ENCODE data around the gene MROH7.
A peak's percentile ranks its signal among the peaks of the same experiment; 100 is the strongest.

MROH7 gene

DNA sequence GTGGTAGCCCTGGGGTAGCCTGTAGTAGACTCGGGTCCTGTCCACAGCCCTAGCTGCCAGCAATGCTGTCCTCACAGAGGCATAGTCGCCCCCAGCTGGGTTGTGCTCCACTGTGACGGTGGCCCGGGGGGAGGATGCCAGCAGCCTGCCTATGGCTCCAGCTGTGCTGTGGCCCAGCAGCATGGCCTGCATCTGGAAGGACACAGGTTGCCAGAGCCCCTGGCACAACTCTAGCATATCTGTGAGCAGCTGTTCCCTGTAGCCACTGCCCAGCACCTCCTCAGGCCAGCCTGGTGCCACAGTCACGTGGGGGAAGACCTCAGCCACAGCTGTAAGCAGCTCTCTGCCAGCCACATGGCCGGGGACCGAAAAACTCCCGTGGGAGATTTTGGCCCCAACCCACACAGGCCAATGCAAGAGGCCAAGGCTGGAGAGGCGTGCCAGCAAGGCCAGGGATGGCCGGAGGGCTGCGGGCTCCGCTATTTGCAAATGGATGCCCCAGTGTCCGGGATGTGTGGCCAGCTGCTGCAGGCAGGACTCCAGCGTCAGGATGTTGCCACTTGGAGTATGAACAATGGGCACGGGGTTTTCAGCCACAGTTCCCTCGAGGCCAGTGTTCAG is 32.2 kb upstream of the MROH7 start:
- in situ Hi-C loops (cut with HindIII; ENCODE audit: low sequenced_read_pairs): no loop called here
- TF ChIP-seq, protein P1, sequence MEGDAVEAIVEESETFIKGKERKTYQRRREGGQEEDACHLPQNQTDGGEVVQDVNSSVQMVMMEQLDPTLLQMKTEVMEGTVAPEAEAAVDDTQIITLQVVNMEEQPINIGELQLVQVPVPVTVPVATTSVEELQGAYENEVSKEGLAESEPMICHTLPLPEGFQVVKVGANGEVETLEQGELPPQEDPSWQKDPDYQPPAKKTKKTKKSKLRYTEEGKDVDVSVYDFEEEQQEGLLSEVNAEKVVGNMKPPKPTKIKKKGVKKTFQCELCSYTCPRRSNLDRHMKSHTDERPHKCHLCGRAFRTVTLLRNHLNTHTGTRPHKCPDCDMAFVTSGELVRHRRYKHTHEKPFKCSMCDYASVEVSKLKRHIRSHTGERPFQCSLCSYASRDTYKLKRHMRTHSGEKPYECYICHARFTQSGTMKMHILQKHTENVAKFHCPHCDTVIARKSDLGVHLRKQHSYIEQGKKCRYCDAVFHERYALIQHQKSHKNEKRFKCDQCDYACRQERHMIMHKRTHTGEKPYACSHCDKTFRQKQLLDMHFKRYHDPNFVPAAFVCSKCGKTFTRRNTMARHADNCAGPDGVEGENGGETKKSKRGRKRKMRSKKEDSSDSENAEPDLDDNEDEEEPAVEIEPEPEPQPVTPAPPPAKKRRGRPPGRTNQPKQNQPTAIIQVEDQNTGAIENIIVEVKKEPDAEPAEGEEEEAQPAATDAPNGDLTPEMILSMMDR (IDR thresholded peaks at IDR 0.05; ENCODE audit: low read depth, low read length, missing control alignments): no peak
- H3K4me3 ChIP-seq (ENCODE audit: low read depth, low read length): no peak overlapping the region
- no peak for DNase-seq (ENCODE audit: low read depth)

DNA sequence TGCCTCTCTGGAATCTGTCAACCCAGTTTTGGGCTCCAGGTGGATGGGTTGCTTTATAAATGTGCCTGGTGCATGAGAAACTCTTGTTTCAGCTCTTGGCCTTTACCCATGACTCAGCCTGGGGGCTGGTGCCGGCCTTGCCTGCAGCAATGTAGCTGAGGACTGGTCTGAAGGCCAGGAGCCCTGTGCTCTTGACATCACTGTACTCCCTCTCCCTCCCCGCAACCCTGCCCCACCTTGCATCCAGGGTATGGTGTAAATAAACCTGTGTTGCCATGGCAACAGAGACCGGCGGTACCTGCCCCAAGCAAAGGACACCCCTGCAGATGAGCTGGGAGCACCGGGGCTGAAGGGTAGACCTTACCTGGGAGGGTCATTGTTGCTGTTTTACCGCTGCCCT is 31.5 kb upstream of the MROH7 start:
- no peak overlapping the region for H3K4me3 ChIP-seq (ENCODE audit: low read depth, low read length)
- TF ChIP-seq, protein P1 (IDR thresholded peaks at IDR 0.05; ENCODE audit: low read depth, low read length, missing control alignments): no peak
- in situ Hi-C loops (cut with HindIII; ENCODE audit: low sequenced_read_pairs): no loop called here
- DNase-seq (ENCODE audit: low read depth): no peak

DNA sequence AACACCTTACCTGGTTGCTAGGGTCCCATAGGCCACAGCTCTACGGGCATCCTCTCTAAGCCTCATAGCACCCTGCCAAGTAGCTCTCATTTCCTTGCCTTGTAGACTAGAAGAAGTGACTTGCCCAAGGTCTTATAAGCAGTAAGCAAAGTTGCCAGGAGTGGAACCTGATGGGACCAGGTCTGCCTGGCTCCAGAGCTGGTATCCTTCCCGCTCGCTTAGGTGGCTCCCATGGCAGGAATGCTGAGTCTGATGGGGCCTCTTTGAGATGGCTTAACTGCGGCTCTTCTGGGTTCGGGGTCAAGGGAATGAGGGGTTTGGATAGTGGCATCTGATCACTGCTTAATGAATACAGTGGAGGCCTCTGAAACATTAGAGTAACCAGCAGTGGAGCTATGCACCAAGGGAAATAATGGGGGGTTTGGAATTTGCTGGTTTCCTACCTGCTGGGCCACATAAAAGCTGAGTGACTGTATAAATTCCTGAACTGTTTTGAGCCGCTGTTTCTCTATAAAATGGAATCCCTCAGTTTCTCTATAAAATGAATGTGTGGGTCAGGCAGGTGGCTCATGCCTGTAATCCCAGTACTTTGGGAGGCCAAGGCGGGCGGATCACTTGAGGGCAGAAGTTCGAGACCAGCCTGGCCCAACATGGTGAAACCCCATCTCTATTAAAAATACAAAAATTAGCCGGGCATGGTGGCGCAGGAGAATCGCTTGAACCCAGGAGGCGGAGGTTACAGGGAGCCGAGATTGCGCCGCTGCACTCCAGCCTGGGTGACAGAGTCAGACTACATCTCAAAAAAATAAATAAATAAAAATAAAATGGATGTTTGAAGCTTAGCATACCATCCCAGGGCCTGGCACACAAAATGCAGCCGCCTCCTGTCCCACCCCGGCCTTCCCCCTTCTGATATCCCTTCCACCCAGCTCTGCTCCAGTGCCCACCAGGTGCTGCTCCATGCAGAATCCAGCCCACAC is 30.7 kb upstream of the MROH7 start:
- in situ Hi-C loops (cut with HindIII; ENCODE audit: low sequenced_read_pairs): no loop called here
- no peak overlapping the region for H3K4me3 ChIP-seq (ENCODE audit: low read depth, low read length)
- peak; percentile 57 for DNase-seq (ENCODE audit: low read depth)
- TF ChIP-seq, protein P1 (IDR thresholded peaks at IDR 0.05; ENCODE audit: low read depth, low read length, missing control alignments): no peak

DNA sequence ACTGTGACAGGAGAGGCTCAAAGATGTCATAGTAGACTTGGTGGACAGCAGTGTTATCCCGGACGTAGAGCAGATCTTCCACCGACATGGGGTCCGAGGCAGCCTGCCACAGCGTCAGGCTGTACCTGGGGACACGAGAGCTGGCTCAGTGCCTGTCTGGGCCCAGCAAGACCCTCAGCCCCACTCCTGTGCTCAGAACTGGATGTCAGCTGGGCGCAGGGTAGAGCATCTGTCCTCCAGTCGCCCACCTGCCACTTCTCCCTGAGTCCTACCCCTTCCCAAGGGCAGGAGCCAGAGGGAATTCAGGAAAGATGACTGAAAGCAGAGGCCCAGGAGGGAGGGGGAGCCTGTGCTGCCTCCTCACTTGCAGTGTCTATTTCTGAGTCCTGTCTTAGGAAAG is 30.0 kb upstream of the MROH7 start:
- in situ Hi-C loops (cut with HindIII; ENCODE audit: low sequenced_read_pairs): no loop called here
- no peak for DNase-seq (ENCODE audit: low read depth)
- TF ChIP-seq, protein P1 (IDR thresholded peaks at IDR 0.05; ENCODE audit: low read depth, low read length, missing control alignments): no peak
- H3K4me3 ChIP-seq (ENCODE audit: low read depth, low read length): no peak overlapping the region

DNA sequence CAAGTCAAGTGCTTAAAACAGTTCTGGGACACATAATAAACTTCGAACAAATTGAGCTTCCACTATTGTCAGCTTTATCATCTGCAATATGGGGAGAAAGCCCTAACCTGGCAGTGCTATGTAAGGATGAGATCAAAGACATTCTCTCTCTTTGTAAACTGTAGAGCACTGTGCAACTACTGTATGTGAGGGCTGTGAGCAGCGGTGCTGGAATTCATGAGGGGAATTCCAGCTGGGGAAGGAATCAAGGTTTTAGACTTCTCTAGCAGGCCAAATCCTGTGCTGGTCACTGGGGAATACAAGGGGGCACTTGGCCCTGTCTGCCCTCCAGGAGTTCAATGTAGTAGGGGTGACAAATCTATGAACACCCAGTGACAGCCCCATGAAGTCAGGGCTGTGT is 27.6 kb upstream of the MROH7 start:
- in situ Hi-C loops (cut with HindIII; ENCODE audit: low sequenced_read_pairs): no loop called here
- no peak for DNase-seq (ENCODE audit: low read depth)
- no peak overlapping the region for H3K4me3 ChIP-seq (ENCODE audit: low read depth, low read length)
- TF ChIP-seq, protein P1 (IDR thresholded peaks at IDR 0.05; ENCODE audit: low read depth, low read length, missing control alignments): no peak

DNA sequence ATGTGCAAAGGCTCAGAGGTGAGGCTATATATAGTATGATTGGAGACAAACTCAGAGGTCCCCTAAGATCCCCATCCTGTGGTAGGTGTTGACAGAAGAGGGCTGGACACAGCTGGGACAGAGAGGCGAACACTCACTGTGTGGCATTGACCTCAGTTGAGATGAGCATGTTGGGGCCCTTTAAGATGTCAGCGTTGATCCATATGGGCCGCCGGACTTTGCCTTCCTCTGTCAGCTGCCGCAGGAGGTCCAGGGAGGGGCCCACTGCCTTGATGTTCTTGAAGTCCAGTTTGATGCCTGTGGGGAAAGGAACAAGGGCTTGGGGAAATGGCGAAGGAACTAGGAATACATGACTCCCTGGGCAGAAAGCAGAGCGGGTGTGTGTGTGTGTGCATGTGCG is 27.0 kb upstream of the MROH7 start:
- DNase-seq (ENCODE audit: low read depth): no peak
- no peak overlapping the region for H3K4me3 ChIP-seq (ENCODE audit: low read depth, low read length)
- TF ChIP-seq, protein P1 (IDR thresholded peaks at IDR 0.05; ENCODE audit: low read depth, low read length, missing control alignments): no peak
- in situ Hi-C loops (cut with HindIII; ENCODE audit: low sequenced_read_pairs): no loop called here
